G401.6 (cell line): Measurements from ENCODE around the gene CD300E.
"Not testable (repeated sequence)": the region's sequence is repeated elsewhere in the genome, so short reads cannot be mapped to it uniquely, and the experiment has no call there.

Experiments
- FAIRE-seq: peaks from 2 replicates; lab custom pipeline; 2012; peaks lifted over from hg19 to GRCh38; lab: Jason Lieb, UNC

The CD300E gene

GRCh38 chr17:74598346-74599022 lies 25.1 kb downstream of the CD300E start:
- FAIRE-seq, result no peak

DNA sequence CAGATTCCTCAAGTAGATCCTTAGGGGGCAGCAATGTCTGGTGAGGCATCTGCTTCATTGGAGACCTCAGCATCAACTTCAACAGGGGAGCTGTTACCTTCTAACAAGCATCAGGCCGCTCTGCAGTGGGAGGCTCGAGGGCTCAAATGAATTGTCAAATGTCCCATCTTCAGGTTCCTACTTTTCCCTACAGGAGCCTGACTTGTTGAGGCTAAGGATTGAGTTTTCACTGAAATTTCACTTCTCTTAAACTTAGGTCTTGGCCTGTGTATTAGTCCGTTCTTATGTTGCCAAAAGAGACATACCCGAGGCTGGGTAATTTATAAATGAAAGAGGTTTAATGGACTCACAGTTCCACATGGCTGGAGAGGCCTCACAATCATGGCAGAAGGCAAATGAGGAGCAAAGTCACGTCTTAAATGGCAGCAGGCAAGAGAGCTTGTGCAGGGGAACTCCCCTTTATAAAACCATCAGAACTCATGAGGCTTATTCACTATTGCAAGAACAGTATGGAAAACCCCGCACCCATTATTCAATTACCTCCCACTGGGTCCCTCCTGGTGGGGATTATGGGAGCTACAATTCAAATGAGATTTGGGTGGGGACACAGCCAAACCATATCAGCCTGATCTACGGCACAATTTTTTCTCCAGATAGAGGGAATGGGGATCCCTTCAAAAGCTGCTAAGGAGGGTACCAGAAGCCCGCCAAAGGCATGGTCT lies 26.3 kb downstream of the CD300E start:
- no peak for FAIRE-seq

- FAIRE-seq, result no peak
Observed at GRCh38 chr17:74595037-74595750, 28.3 kb downstream of the CD300E start.

GRCh38 chr17:74592087-74592990 lies 31.2 kb downstream of the CD300E start, which contains the start of gene CD300LD:
Gene CD300LD (minus strand): TSS chr17:74592283. CDS start chr17:74592202, 81 bp downstream.
- no peak for FAIRE-seq

DNA sequence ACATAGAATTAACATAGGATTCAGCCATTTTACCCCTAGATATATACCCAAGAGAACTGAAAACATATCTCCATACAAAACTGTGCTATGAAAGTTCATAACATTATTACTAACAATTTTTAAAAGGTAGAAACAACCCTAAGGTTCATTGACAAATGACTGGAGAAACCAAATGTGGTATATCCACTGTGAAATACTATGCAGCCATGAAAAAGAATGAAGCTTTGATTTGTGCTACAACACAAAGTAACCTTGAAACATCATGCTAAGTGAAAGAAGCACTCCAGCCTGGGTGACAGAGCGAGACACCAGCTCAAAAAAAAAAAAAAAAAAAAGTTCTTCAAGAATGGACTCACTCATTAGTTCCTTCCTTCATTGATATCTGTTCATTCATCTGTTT lies 32.0 kb downstream of the CD300E start:
- FAIRE-seq, result no peak

GRCh38 chr17:74585711-74586110 lies 37.8 kb downstream of the CD300E start:
- FAIRE-seq, result no peak

- FAIRE-seq, result no peak
Observed at GRCh38 chr17:74584292-74585060, 39.1 kb downstream of the CD300E start.

- no peak for FAIRE-seq
Observed at GRCh38 chr17:74582633-74583032, 40.9 kb downstream of the CD300E start.

DNA sequence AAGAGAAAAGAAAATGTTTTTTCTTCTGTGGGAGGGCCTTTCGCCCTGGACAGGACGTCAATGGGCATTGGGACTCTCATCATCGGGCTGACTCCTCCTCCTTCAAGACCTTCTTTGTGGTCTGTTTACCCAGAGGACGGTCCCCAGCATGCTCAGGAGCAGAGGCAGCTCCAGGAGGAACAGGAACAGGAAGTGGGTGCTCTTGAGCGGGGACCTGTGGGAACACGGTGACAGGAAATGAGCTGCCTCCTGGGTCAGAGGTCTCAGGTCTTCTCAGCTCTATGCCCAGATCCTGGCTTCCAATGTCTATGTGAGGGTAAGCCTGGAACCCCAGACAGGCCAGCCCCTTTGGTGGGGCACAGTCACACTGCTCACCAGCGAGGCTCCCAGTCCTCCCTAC lies 43.6 kb downstream of the CD300E start:
- no peak for FAIRE-seq

- no peak for FAIRE-seq
Observed at GRCh38 chr17:74578979-74579378, 44.6 kb downstream of the CD300E start.

GRCh38 chr17:74574489-74575142 lies 48.9 kb downstream of the CD300E start:
- FAIRE-seq, result no peak

DNA sequence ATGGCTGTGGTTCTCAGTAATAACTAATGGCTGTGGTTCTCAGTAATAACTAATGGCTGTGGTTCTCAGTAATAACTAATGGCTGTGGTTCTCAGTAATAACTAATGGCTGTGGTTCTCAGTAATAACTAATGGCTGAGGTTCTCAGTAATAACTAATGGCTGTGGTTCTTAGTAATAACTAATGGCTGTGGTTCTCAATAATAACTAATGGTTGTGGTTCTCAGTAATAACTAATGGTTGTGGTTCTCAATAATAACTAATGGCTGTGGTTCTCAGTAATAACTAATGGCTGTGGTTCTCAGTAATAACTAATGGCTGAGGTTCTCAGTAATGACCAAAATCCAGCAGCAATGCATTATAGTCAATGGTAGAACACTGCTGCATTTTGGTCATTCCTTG lies 49.9 kb downstream of the CD300E start:
- not testable (repeated sequence) for FAIRE-seq

- no peak for FAIRE-seq
Observed at GRCh38 chr17:74573169-74573568, 50.4 kb downstream of the CD300E start.

- no peak for FAIRE-seq
Observed at GRCh38 chr17:74571621-74572270, 51.8 kb downstream of the CD300E start.

DNA sequence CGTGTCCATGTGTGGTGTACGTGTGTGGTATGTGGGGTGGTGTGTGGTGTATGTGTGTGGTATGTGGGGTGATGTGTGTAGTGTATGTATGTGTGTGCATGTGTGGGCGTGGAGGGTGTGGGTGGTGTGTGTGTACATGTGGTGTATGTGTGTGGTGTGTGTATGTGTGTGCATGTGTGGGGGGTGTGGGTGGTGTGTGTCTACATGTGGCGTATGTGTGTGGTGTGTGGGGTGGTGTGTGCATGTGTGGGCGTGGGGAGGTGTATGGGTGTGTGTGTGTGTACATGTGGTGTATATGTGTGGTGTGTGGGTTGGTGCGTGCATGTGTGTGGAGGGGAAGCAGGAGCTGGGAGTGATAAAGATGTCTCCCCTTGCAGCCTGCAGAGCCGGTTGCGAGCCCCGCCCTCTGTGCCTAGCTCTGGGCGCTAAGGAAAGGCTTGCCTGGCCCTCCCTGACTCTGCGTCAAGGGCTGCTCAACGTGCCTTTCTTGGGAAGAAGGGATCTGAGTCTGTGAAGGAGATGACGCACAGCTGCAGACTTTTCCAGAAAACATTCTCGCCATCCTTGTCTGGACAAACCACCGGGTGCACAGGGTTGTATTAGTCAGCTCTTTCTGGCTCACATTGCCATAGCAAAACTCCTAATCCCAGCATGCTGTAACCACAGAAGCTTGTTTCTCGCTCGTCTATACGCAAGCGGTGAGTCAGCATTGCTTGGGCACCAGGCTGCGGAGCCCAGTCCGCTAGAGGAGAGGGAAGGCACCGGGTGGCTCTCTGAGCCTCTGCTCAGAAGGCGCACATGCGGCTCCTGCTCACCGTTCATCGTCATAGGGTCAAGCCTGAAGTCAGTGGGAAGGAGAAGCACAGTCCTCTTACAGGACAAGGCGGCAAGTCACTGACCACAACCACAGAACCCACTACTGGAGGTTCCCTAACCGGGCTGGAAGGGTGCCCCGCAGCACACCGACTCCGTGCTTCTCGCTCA lies 54.2 kb downstream of the CD300E start:
- no peak for FAIRE-seq

- no peak for FAIRE-seq
Observed at GRCh38 chr17:74568106-74568873, 55.2 kb downstream of the CD300E start.

GRCh38 chr17:74567397-74567796 lies 56.1 kb downstream of the CD300E start, which contains the start of gene CD300H:
Gene CD300H (minus strand): TSS chr17:74567509.
- FAIRE-seq, result no peak

- FAIRE-seq, result no peak
Observed at GRCh38 chr17:74566132-74566753, 57.3 kb downstream of the CD300E start.
